ENCODE results near the gene ADGRL2. TPM values are rescaled to one million over a fixed set of nuclear protein-coding genes. Genes with fewer than 3 reads are reported as not detected.

Gene ADGRL2
- total and polyA plus RNA-seq, 2 experiments from 2014 or later = 38.2 to 90.3 TPM

GRCh38 chr1:81850031-81850430 is 49.3 kb downstream of the ADGRL2 start:
- Histone ChIP-seq H2AFZ (no peak overlapping the region), H3K27me3 (ENCODE audit: insufficient read depth) (no peaks in the 10 kb centered on the region), H4K20me1 (replicated peaks; ENCODE audit: insufficient read depth) (no peaks in the 10 kb centered on the region), H3K4me2 (no peak overlapping the region), H3K9me2 (ENCODE audit: insufficient read depth) (no peaks in the 10 kb centered on the region), H3K36me3 (ENCODE audit: insufficient read depth) (no peaks in the 10 kb centered on the region), H3K4me1 (ENCODE audit: insufficient read depth) (peaks cover 46% of the 10 kb centered on the region), H3K4me3 (no peak overlapping the region), H3K79me2 (replicated peaks; ENCODE audit: insufficient read depth) (peaks cover 83% of the 10 kb centered on the region), H3K27ac (ENCODE audit: low read depth) (no peak overlapping the region), H3F3A (replicated peaks; ENCODE audit: low read depth) (no peaks in the 10 kb centered on the region)
- H3K9me3 Mint-ChIP-seq = no peaks in the 10 kb centered on the region
- no peak overlapping the region for H3K4me3 Mint-ChIP-seq
- DNase-seq (ENCODE audit: low spot score) (no peak), ATAC-seq (no peak)
- no peaks in the 10 kb centered on the region for H3K36me3 Mint-ChIP-seq (ENCODE audit: low read depth)
- no peaks in the 10 kb centered on the region for H3K27me3 Mint-ChIP-seq (ENCODE audit: insufficient read depth, low read depth, poor library complexity)
- H3K4me1 Mint-ChIP-seq = peaks cover 55% of the 10 kb centered on the region
- H3K27ac Mint-ChIP-seq = 0 out of 2 replicates have a peak overlapping the region, but pooled peaks have one; percentile 1
- TF ChIP-seq ZNF114 (CRISPR knock-in tag; IDR thresholded peaks at IDR 0.05) = no peak
- no peak for TF ChIP-seq STAT1 (IDR thresholded peaks at IDR 0.05; ENCODE audit: unreplicated experiment)
- no peak for TF ChIP-seq CREB1 (CRISPR knock-in tag; IDR thresholded peaks at IDR 0.05; ENCODE audit: low read depth)
- no peak for TF ChIP-seq NANOG (IDR thresholded peaks at IDR 0.05; ENCODE audit: borderline replicate concordance)
- no peak for TF ChIP-seq REST (IDR thresholded peaks at IDR 0.05; ENCODE audit: unreplicated experiment)
- no peak for TF ChIP-seq EZH2 (IDR thresholded peaks at IDR 0.05; ENCODE audit: low read depth, unreplicated experiment)
- no peak for TF ChIP-seq POLR2AphosphoS5 (IDR thresholded peaks at IDR 0.05; ENCODE audit: low read depth)
- TF ChIP-seq EZH2phosphoT487 (IDR thresholded peaks at IDR 0.05; ENCODE audit: unreplicated experiment) = no peak
- no peak for TF ChIP-seq ETS1 (IDR thresholded peaks at IDR 0.05)
- TF ChIP-seq JUNB (IDR thresholded peaks at IDR 0.05; ENCODE audit: unreplicated experiment) = no peak
- no peak for TF ChIP-seq CTCF (conservative IDR thresholded peaks at IDR 0.05; ENCODE audit: low read depth in 2 of 2)
- TF ChIP-seq ZNF462 (CRISPR knock-in tag; IDR thresholded peaks at IDR 0.05) = no peak
- TF ChIP-seq ZNF331 (CRISPR knock-in tag; IDR thresholded peaks at IDR 0.05; ENCODE audit: low read depth) = no peak
